Nephron (organoid): ENCODE results near the gene TOP3B.

Source experiments
- H3K27ac Mint-ChIP-seq, 3 experiments: 2 replicates each; pipeline ENCODE4 v1.8.0; 2020; ENCODE audit warnings: mixed read lengths in 3 of 3, mild to moderate bottlenecking in 2 of 3, moderate library complexity in 1 of 3
- H3K27me3 Mint-ChIP-seq: 2 replicates; pipeline ENCODE4 v1.8.0; 2021; ENCODE audit warnings: low read depth, mild to moderate bottlenecking, moderate library complexity, mixed read lengths
- H3K36me3 Mint-ChIP-seq: 2 replicates; pipeline ENCODE4 v1.8.0; 2020; ENCODE audit warnings: low read depth, mixed read lengths
- H3K4me1 Mint-ChIP-seq: 2 replicates; pipeline ENCODE4 v1.8.0; 2020; ENCODE audit warnings: mixed read lengths
- H3K4me3 Mint-ChIP-seq, 3 experiments: 2 replicates each; pipeline ENCODE4 v1.8.0; 2020; ENCODE audit warnings: mild to moderate bottlenecking in 3 of 3, mixed read lengths in 3 of 3, moderate library complexity in 2 of 3
- H3K9me3 Mint-ChIP-seq: 2 replicates; pipeline ENCODE4 v1.8.0; 2020; ENCODE audit warnings: mixed read lengths
- CTCF ChIP-seq, 3 experiments: fragments of 200-600 bp; sonication (generic); IDR thresholded peaks; one replicate each; pipeline ENCODE4 v1.5.0; 2021; ENCODE audit warnings: antibody characterized with exemption in 3 of 3; ENCODE audit not compliant: unreplicated experiment in 3 of 3

Gene TOP3B

GRCh38 chr22:21909871-21910270 is 72.7 kb downstream of the TOP3B start:
- H3K4me3 Mint-ChIP-seq = no peak overlapping the region
- TF ChIP-seq CTCF (IDR thresholded peaks at IDR 0.05; ENCODE audit: unreplicated experiment in 3 of 3) = no peak

DNA sequence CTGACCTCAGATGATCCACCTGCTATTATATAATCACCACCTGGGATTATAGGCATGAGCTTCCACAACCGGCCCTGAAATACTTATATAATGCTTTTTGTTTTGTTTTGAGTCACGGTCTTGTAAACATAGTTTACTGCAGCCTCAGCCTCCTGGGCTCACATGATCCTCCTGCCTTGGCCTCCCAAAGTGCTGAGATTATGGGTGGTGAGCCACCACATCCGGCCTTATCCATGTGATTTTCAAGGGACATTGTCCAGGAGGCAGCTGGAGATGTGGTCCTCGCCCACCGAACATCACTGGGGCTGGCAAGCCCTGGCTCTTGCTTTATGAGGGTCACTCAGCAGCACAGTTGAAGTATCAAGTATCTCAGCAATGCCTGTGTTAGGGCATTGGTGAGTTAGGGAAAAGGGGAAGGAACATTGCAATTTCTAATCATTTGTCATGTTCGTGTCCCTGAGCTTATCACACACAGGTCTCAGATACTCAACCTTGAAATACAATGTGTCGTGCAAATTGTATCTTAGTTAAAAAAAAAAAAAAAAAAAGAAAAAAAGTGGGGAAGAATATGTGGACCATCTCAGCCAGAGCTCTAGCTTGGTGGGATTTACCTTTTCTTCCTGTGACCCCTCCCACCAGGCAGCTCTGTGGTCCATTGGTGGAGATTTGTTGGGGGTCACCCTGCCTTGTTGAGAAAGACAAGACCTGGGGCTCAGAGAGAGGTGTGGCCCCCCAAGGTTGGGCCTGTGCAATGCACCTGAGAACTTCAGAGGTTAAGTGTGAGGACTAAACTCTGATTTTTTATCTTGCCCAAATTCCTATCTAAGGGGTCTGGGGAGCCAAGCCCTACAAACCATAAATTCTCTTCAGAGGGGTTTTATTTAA is 74.7 kb downstream of the TOP3B start:
- Mint-ChIP-seq H3K4me1 (no peaks in the 10 kb centered on the region), H3K27ac (no peak overlapping the region), H3K9me3 (no peaks in the 10 kb centered on the region), H3K36me3 (no peaks in the 10 kb centered on the region), H3K4me3 (no peak overlapping the region), H3K27me3 (peaks cover 5% of the 10 kb centered on the region)
- no peak for TF ChIP-seq CTCF (IDR thresholded peaks at IDR 0.05; ENCODE audit: unreplicated experiment in 3 of 3)

More at GRCh38 chr22:21909871-21910270, 72.7 kb downstream of the TOP3B start:
- H3K4me1 Mint-ChIP-seq = no peaks in the 10 kb centered on the region
- H3K27me3 Mint-ChIP-seq = no peaks in the 10 kb centered on the region
- no peaks in the 10 kb centered on the region for H3K36me3 Mint-ChIP-seq
- H3K9me3 Mint-ChIP-seq = no peaks in the 10 kb centered on the region
- no peak overlapping the region for H3K27ac Mint-ChIP-seq
